GM12865 (cell line): ENCODE results near the gene PYGL.

Experiments
- DNase-seq: peaks from one replicate; pipeline ENCODE4 v3.0.0; 2010; ENCODE audit warnings: low read depth
- H3K4me3 ChIP-seq: 2 replicates; pipeline ENCODE4 v1.5.1; 2011; ENCODE audit warnings: mild to moderate bottlenecking, low read depth, low read length, control low read depth
- CTCF ChIP-seq: IDR thresholded peaks from 2 replicates; pipeline ENCODE4 v1.5.1; 2011; ENCODE audit warnings: low read length, control low read depth, low read depth, inconsistent platforms; ENCODE audit not compliant: insufficient read depth; ENCODE audit errors: missing control alignments

The PYGL gene

GRCh38 chr14:50954811-50955372 lies 10.6 kb upstream of the PYGL start:
- peak; percentile 58 for TF ChIP-seq CTCF
- no peak overlapping the region for H3K4me3 ChIP-seq
- peak; percentile 48 for DNase-seq

- no peak for TF ChIP-seq CTCF
- DNase-seq = no peak
- no peak overlapping the region for H3K4me3 ChIP-seq
Measured at GRCh38 chr14:50953502-50953901, 9.2 kb upstream of the PYGL start.

- no peak for TF ChIP-seq CTCF
- no peak for DNase-seq
- no peak overlapping the region for H3K4me3 ChIP-seq
Measured at GRCh38 chr14:50951032-50951431, 6.7 kb upstream of the PYGL start.

GRCh38 chr14:50948205-50948604 lies 3.9 kb upstream of the PYGL start:
- no peak overlapping the region for H3K4me3 ChIP-seq
- no peak for TF ChIP-seq CTCF
- no peak for DNase-seq

- no peak for TF ChIP-seq CTCF
- no peak overlapping the region for H3K4me3 ChIP-seq
- DNase-seq = no peak
Measured at GRCh38 chr14:50947446-50947845, 3.2 kb upstream of the PYGL start.

GRCh38 chr14:50946234-50946935 lies 2.1 kb upstream of the PYGL start:
- no peak for TF ChIP-seq CTCF
- no peak overlapping the region for H3K4me3 ChIP-seq
- no peak for DNase-seq
